8988T (cell line): ENCODE data around the gene RPL31.
"Not testable (repeated sequence)": the region's sequence is repeated elsewhere in the genome, so short reads cannot be mapped to it uniquely, and the experiment has no call there.

ENCODE experiments used
- DNase-seq: peaks from one replicate; pipeline ENCODE4 v3.0.0; 2011

The RPL31 gene

DNA sequence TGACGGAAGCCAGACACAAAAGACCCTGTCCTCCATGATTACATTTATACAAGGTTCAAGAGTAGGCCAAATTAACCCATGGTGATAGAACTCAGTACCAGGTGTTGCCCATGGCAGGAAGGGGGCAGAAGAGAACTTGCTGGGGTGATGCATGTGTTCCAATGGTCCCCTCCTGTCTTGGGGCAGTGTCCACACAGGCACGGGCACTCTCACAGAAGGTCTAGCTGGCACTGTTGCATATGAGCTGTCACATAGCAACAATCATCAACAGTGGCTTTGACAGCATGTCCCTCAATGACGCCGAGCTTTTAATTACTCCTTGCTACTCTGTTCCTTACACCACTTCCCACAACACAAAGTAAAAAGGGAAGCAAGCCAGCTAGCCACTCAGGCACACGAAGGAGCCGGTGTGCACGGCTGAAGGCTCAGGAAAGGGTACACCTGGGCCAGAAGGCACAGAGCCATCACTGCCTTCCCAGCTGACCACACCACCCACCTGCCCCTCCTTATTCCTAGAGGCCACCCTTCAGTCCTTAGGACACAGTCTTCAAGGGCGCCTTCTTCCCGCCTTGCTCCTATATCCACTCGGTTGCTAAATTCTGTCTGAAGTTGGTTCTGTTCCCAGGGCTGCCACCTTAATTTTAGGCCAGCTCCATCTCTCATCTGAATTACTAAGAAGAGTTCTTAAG lies 28.9 kb downstream of the RPL31 start:
- DNase-seq, result no peak

DNA sequence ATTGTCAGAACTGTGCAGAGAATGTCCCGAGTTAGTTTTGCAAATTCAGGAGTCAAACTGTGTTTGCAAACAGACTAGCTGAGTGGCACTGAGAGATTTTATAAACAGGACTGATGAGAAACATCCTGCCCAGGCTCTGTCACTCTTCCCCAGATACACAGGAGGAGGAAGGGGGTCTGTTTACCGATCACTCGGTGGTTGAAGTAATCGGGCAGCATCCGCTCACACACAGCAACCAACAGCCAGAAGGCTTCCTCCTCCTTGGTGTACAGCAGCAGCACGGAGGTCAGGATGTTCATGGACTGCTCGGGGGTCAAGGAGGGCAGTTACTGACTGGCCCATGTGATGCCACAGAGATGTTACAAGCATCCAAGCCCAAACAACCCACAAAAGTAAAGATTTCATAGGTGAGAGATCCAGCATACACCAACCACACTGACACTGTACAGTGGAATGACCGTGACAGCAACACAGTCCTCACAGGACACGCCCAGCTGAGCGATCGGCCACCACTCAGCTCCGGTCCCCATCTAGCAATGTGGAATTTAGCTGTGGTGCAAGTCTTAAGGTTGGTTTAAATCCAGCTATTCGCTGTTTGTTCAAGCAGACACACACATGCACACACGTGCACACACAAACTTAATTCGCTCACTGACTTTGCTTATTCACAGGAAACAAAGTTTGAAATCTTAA lies 30.1 kb downstream of the RPL31 start:
- DNase-seq, result no peak

DNA sequence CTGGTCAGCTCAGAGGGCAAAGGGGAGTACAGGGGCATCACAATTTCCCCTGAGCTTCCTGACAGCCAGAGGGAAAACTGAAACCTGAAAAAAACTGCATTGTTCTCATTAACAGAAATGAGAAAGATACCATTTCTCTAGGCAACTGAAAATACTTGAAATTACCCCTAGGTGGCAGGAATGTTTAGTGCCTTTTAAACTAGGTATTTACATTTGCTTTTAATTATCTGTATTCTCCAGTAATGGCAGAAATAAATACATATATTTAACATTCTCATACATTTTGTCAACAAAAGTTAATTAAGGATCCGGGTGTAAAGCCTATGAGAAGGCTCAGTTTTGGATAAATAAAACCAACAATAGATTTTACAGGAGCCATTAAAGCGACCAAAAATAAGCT lies 34.5 kb downstream of the RPL31 start:
- no peak for DNase-seq

DNA sequence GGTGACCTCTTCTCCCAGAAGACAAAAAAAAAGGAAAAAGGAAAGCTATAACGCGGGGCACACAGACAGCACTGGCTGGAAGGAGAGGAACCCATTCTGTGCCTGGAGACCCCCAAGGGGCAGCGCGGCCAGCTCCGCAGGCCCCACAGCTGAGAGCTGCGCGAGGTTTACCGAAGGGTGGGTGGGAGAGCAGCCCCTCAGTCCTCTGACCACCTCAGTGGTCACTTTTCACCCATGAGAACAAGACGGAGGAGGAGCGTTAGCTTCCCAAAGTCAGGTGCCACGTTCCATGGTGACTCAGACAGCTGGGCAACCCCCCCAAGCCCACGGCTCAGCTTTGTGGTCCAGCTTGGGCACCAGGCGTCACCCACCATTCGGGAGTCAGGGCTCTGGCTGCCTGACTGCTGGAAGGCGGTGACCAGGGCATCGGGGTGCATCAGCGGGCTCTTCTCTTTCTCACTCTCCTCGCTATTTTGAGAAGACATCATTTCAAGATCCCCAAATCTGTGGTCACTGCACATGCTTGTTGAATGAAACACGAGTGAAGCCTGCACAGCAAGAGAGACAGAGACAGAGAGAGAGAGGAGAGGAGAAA lies 35.2 kb downstream of the RPL31 start:
- no peak for DNase-seq

DNA sequence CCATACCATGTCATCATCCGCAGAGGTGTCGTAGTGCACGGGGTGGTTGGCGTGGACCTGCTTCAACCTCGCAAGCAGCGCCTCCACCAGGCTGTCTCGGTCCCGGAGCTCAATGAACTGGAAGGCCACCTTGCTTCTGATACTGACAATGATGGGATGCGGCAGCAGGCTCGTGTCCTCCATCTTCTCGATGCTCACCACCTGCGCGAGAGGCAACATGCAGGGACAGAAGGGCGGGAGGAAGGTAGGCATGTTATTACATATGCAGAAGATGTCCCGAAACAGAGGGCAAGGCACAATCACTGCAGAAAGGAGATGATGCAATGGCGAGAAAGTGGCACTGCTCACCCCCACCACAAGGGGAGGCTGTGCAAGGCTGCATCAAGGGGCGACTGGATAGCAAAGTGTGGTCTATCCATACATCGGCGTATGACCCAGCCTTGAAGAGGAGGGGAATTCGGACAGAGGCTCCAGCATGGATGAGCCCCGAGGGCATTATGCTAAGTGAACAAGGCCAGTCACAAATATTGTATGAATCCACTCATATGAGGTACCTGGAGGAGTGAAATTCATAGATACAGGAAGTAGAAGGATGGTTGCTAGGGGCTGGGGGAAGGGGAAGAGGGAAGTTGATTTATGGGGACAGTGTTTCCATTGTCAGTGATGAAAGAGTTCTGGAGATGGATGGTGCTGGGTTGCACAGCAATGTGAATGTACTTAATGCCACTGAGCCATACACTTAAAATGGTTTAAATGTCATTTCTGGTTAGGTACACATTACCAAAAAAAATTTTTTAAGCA lies 36.6 kb downstream of the RPL31 start:
- no peak for DNase-seq

DNA sequence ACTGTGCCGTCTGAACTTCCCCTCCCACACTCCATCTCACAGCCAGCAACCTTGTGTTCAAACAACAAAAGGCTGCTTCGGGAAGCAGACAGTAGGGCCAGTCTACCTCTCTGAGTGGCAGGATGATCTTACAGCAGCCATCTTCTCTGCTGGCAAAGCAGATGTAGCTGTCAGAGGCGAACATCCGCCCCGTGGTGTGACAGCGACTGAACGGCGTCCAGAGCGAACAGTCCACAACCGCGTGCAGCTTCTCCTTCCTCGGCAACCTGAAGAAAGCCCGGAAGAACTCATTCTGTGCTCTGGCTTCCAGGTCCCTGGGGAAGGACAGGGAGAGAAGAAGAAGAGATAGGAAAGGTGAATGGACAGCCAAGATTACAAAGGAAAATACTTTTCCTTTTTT lies 38.0 kb downstream of the RPL31 start:
- DNase-seq, result no peak

DNA sequence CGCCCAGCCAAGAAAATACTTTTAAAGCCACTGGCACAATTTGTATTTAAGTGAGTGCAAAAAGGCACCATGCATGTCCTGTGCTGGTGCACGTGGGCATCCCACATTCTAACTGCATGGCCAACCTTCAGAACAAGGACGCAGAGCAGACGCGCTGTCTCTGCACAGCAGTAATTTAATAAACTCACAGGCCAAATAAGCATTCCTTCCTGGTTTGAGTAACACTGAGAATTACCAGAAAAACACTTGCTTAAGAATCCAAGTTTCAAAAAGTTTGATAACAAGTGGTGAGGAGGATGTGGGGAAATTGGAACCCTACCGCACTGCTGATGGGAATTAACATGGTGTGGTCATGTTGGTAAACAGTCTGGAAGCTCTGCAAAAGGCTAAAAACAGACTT lies 38.7 kb downstream of the RPL31 start:
- DNase-seq, result no peak

DNA sequence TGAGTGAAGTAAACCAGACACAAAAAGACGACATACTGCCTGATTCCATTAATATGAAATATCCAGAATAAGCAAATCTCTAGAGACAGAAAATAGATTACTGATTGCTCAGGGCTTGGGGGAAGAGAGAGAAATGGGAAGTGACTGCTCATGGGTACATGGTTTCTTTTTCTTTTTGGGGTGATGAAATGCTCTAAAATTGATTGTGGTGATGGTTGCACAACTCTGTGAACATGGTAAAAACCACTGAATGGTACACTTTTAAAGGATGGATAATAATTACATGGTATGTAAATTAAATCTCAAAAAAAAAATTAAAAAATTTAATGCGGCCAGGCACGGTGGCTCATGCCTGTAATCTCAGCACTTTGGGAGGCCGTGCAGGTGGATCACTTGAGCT lies 39.3 kb downstream of the RPL31 start:
- DNase-seq, result no peak

DNA sequence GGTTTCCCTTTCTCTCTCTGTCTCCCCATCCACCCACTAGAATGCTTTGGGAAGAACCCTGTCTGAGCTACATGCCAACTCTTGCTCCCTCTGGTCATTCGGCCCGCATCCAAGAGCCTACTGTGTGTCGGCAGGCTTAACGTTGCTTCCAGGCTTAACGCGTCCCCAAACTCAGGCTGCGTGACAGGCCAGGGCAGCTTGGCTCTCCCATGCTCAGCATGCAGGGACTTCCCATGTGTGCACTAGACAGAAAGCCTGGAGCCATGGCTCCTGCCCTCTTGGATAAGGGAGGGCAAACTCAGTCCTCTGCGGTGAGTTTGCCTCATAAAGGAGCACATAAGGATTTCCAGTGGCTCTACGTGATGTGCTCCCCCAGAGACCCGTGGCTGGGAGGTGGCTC lies 43.2 kb downstream of the RPL31 start:
- DNase-seq, result no peak

DNA sequence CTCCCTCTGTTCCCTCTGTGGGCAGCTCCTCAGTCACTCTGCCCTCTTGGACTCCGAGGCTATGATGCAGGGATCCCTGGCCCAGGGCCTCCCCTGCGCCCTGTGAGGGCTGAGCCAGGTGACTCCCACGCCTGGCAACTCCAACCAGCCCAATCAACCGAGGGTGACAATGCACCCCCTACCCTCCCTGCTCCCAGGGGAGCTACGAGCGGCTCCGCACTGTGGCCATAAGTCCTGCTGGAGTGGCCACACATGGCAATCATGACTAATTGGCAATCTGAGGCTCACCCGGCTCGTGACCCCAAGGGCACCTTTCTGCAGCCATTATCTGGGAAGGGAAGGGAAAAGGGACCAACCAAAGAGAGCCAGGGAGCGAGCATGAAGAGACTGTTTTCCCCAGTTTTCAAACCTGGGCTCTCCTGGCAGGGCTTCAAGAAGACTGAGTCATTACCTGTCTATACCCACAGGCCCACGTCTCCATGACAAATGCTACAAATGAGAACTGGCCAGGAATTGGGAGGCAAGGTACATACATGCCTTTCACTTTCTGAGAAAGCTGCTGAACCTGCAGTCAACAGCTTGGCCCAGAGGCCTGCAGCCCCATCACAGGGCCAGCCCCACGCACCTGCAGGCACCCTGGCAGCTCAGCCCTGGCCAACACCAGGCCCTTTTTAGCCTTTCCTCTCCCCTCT lies 45.1 kb downstream of the RPL31 start:
- no peak for DNase-seq

DNA sequence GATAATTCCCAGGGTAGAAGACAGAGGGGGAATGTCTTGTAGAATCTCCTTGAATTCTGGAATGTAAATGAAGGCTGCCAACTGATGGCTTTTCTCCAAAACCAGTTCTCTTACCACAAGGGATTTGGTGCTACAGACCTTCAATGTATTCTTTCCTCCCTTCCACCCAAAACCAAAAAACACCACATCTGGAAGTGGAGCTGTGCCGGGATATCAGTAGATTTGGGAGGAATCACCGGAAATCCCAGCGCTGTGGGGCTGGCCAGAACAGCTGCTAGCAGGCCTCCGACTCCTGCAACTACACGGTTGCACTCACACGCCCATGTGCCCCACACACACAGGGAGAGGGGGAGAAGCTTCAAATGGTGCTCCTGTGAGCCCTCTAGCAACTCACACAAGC lies 45.7 kb downstream of the RPL31 start:
- DNase-seq, result no peak

DNA sequence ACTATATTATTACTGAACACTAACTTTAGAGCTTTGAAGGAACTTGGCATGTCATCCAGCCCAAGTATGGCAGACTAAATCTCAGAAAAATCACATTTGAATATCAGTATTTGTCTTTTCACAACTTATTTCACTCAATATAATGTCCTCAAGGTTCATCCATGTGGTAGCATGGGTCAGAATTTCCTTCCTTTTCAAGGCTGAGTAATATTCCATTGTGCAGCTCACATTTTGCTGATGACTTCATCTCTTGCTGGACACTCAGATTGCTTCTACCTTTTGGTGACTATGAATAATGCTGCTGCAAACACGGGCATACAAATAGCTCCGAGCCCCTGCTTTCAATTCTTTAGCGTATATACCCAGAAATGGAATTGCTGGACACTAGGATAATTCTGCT lies 46.7 kb downstream of the RPL31 start:
- DNase-seq, result no peak

DNA sequence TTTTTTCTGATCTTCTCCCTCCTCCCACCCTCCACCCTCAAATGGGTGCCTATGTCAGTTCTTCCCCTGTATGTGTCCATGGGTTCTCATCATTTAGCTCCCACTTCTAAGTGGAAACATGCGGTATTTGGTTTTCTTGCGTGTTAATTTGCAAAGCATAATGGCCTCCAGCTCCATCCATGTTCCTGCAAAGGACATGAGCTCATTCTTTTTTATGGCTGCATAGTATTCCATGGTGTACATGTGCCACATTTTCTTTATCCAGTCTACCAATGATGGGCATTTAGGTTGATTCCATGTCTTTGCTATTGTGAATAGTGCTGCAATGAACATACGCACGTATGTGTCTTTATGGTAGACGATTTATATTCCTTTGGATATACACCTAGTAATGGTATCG lies 48.8 kb downstream of the RPL31 start:
- not testable (repeated sequence) for DNase-seq

DNA sequence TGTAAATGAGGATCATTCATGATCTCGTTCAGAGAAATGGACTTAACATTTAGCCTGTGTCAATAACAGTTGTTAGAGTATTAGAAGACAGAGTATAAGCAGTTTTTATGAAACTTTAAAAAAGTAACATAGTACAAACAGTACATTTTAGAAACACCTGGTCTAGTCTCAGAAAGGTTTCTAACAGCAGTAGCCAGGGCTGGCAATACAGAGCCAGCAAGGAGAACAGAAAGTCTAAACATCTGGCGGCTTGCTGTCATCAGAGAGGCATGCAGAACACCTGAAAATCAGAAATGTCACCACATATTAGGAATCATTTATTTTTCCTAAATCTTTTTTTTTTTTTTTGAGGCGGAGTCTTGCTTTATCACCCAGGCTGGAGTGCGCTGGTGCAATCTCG lies 50.1 kb downstream of the RPL31 start:
- no peak for DNase-seq

DNA sequence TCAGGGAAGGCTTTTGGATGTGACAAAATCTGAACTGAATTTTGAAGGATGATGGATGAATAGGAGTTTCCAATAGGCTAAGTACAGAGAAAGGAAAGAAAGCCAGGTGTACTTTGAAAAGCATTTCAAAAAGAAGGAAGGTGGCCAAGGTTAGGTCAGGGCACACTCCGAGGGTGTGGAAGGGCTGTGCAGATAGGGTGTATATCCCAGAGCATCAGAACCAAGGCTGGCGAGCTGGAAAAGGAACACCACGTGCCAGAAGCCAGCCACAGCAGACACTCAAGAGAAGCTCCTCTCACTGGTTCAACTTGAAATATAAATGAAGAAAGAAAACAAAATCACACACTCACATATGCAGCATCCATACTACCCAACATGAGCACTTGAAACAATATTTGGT lies 51.0 kb downstream of the RPL31 start:
- DNase-seq, result no peak
